GM18870 (cell line): ENCODE data around the gene PTAFR.

Experiments
- ATAC-seq: cut with Tn5 transposase; IDR thresholded peaks from one replicate; pipeline ENCODE4 v1.9.1; 2021; ENCODE audit warnings: moderate library complexity; ENCODE audit not compliant: unreplicated experiment

The PTAFR gene

GRCh38 chr1:28176492-28177470 is at the start of gene PTAFR:
TSS of gene PTAFR (minus strand) at chr1:28176690. CDS start at chr1:28151021, 25,669 bp downstream.
- ATAC-seq = peak; percentile 32

GRCh38 chr1:28213315-28213714 is 36.8 kb upstream of the PTAFR start:
- ATAC-seq = no peak

GRCh38 chr1:28209700-28210099 is 33.2 kb upstream of the PTAFR start:
- no peak for ATAC-seq

- no peak for ATAC-seq
Measured at GRCh38 chr1:28208818-28209441, 32.4 kb upstream of the PTAFR start.

GRCh38 chr1:28205243-28205642 is 28.8 kb upstream of the PTAFR start:
- ATAC-seq = no peak

GRCh38 chr1:28200234-28200873 is 23.9 kb upstream of the PTAFR start:
- ATAC-seq = no peak

- peak; percentile 78 for ATAC-seq
Measured at GRCh38 chr1:28199328-28200233, 23.1 kb upstream of the PTAFR start.

GRCh38 chr1:28197682-28198415 is 21.4 kb upstream of the PTAFR start:
- no peak for ATAC-seq

- ATAC-seq = no peak
Measured at GRCh38 chr1:28196330-28196729, 19.8 kb upstream of the PTAFR start.

- no peak for ATAC-seq
Measured at GRCh38 chr1:28195780-28196179, 19.3 kb upstream of the PTAFR start.

GRCh38 chr1:28194326-28195035 is 18.0 kb upstream of the PTAFR start:
- ATAC-seq = no peak

GRCh38 chr1:28193701-28194161 is 17.2 kb upstream of the PTAFR start:
- ATAC-seq = no peak

GRCh38 chr1:28190996-28191645 is 14.6 kb upstream of the PTAFR start:
- ATAC-seq = no peak

- no peak for ATAC-seq
Measured at GRCh38 chr1:28190337-28190979, 14.0 kb upstream of the PTAFR start.

GRCh38 chr1:28185071-28185470 is 8.6 kb upstream of the PTAFR start:
- no peak for ATAC-seq

GRCh38 chr1:28180306-28181305 is 4.1 kb upstream of the PTAFR start:
- no peak for ATAC-seq
